SJSA1 (cell line): ENCODE results near the gene ZNF569. TPM values are rescaled to one million over a fixed set of nuclear protein-coding genes. Genes with fewer than 3 reads are reported as not detected.

Experiments used
- DNase-seq, 2 experiments: peaks; one replicate each; pipeline ENCODE4 v3.0.0-alpha.2; 2015 to 2020; ENCODE audit warnings: low spot score in 2 of 2, low read depth in 1 of 2
- H3K27ac ChIP-seq: fragments of 250-450 bp; sonication (Bioruptor Pico); 2 replicates; pipeline ENCODE4 v1.5.1; 2020; ENCODE audit warnings: mild to moderate bottlenecking, moderate library complexity
- H3K27me3 ChIP-seq: fragments of 250-450 bp; sonication (Bioruptor Pico); replicated peaks from 2 replicates; pipeline ENCODE4 v1.5.1; 2020; ENCODE audit warnings: mild to moderate bottlenecking, moderate library complexity
- H3K36me3 ChIP-seq: fragments of 250-450 bp; sonication (Bioruptor Pico); 2 replicates; pipeline ENCODE4 v1.5.1; 2020; ENCODE audit warnings: mild to moderate bottlenecking
- H3K4me1 ChIP-seq: fragments of 250-450 bp; sonication (Bioruptor Pico); replicated peaks from 2 replicates; pipeline ENCODE4 v1.6.1; 2021; ENCODE audit warnings: mild to moderate bottlenecking
- H3K4me3 ChIP-seq: fragments of 250-450 bp; sonication (Bioruptor Pico); 2 replicates; pipeline ENCODE4 v1.5.1; 2020; ENCODE audit warnings: mild to moderate bottlenecking
- H3K9me3 ChIP-seq: fragments of 250-450 bp; sonication (Bioruptor Pico); replicated peaks from 2 replicates; pipeline ENCODE4 v1.5.1; 2020; ENCODE audit warnings: mild to moderate bottlenecking
- total RNA-seq: library from RNA; depleted of rRNA; stranded (reverse); fragments of >200 nt; shearing (Covaris generic); gene quantifications from 2 replicates; pipeline ENCODE4 v1.2.3, GENCODE V29; 2014; rRNA removed

The ZNF569 gene
- total RNA-seq, 1 experiment from 2014 or later, result 3.1 TPM

DNA sequence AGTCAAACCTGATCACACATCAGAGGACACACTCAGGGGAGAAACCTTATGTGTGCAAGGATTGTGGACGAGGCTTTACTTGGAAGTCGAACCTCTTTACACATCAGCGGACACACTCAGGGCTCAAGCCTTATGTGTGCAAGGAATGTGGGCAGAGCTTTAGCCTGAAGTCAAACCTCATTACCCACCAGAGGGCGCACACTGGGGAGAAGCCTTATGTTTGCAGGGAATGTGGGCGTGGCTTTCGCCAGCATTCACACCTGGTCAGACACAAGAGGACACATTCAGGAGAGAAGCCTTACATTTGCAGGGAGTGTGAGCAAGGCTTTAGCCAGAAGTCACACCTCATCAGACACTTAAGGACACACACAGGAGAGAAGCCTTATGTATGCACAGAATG lies 104.5 kb downstream of the ZNF569 start:
- Histone ChIP-seq H3K4me1 (no peaks in the 10 kb centered on the region), H3K36me3 (peaks cover 42% of the 10 kb centered on the region), H3K27me3 (no peaks in the 10 kb centered on the region; the same call in 1 of the 2 replicates), H3K4me3 (no peak overlapping the region), H3K9me3 (peaks cover 18% of the 10 kb centered on the region), H3K27ac (no peak overlapping the region)
- DNase-seq, result no peak

DNA sequence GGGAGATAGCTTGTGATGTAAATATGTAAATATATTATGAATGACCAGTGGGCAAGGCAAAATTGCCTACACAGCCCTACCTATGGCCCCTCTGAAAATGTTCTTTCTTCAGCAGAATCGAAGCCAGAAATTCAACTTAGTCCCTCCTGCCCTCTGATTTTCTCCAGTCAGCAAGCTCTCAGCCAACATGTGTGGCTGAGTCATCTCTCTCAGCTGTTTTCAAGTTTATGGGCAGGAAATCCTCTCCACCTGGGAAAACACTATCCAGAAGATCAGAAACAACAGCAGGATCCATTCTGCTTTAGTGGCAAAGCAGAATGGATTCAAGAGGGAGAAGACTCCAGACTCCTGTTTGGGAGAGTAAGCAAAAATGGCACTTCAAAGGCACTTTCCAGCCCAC lies 105.2 kb downstream of the ZNF569 start:
- no peaks in the 10 kb centered on the region; the same call in 1 of the 2 replicates for H3K27me3 ChIP-seq
- no peak overlapping the region for H3K27ac ChIP-seq
- H3K4me3 ChIP-seq, result no peak overlapping the region
- H3K9me3 ChIP-seq, result peaks cover 18% of the 10 kb centered on the region
- DNase-seq, result no peak
- no peaks in the 10 kb centered on the region for H3K4me1 ChIP-seq
- H3K36me3 ChIP-seq, result peaks cover 49% of the 10 kb centered on the region

Other genes starting within 250 kb of the ZNF569 start
- 0.75 and 1.5 TPM in 2 replicates for gene ZNF383, start 249.2 kb downstream of the ZNF569 start, total RNA-seq
- 1.8 and 4.9 TPM in 2 replicates for gene ZNF527, start 96.3 kb downstream of the ZNF569 start, total RNA-seq
- gene ZNF570, start 1.9 kb upstream of the ZNF569 start, total RNA-seq, result 2.9 and 4.0 TPM in 2 replicates
- 0.05 TPM in 1 of 2 replicates, not detected in the other for gene ZNF793, start 39.5 kb upstream of the ZNF569 start, total RNA-seq
- gene ZNF571, start 127.3 kb upstream of the ZNF569 start, total RNA-seq, result 0.63 TPM in 1 of 2 replicates, not detected in the other
- gene ZNF540, start 127.4 kb upstream of the ZNF569 start, total RNA-seq, result 0.16 TPM in 1 of 2 replicates, not detected in the other
- gene ZFP30, start 188.0 kb upstream of the ZNF569 start, total RNA-seq, result 8.7 and 12.3 TPM in 2 replicates